ENCODE results near the gene ETV3.

- no peak for TF ChIP-seq CTCF (IDR thresholded peaks at IDR 0.05)
- no peak for TF ChIP-seq POLR2AphosphoS5 (IDR thresholded peaks at IDR 0.05)
- TF ChIP-seq POLR2A (IDR thresholded peaks at IDR 0.05) = no peak
Measured at GRCh38 chr1:157081707-157082106, 56.5 kb downstream of the ETV3 start.

Measured in gastroesophageal sphincter (tissue), 3 donors.